KG1 (cell line): ENCODE measurements around the gene PPFIA3.
"Not testable (repeated sequence)": the region's sequence is repeated elsewhere in the genome, so short reads cannot be mapped to it uniquely, and the experiment has no call there.

Experiments
- DNase-seq: peaks from one replicate; lab custom pipeline; 2025; lab: John Stamatoyannopoulos, UW

The PPFIA3 gene

GRCh38 chr19:49103331-49104085 is 15.8 kb upstream of the PPFIA3 start:
- no peak for DNase-seq

GRCh38 chr19:49104229-49104864 is 15.0 kb upstream of the PPFIA3 start:
- no peak for DNase-seq

- DNase-seq: peak; percentile 50
Observed at GRCh38 chr19:49106648-49107135, 12.7 kb upstream of the PPFIA3 start.

GRCh38 chr19:49107625-49108459 is 11.5 kb upstream of the PPFIA3 start:
- DNase-seq: no peak

GRCh38 chr19:49109051-49109450 is 10.3 kb upstream of the PPFIA3 start:
- no peak for DNase-seq

- no peak for DNase-seq
Observed at GRCh38 chr19:49109569-49110233, 9.6 kb upstream of the PPFIA3 start.

- DNase-seq: no peak
Observed at GRCh38 chr19:49110567-49110966, 8.8 kb upstream of the PPFIA3 start.

GRCh38 chr19:49111218-49111998 is 7.9 kb upstream of the PPFIA3 start:
- DNase-seq: no peak

- DNase-seq: peak; percentile 60
Observed at GRCh38 chr19:49113762-49114629, 5.3 kb upstream of the PPFIA3 start, which contains the start of gene LIN7B. LIN7B (plus strand) TSS chr19:49114370; CDS start chr19:49114405, 35 bp downstream.

GRCh38 chr19:49114630-49115363 is 4.5 kb upstream of the PPFIA3 start:
- no peak for DNase-seq

- DNase-seq: peak; percentile 5
Observed at GRCh38 chr19:49116544-49116943, 2.8 kb upstream of the PPFIA3 start.

GRCh38 chr19:49117677-49118564 is 1.4 kb upstream of the PPFIA3 start:
- no peak for DNase-seq

GRCh38 chr19:49118565-49119410 is 556 bp upstream of the PPFIA3 start, which contains the start of gene C19orf73:
C19orf73 (minus strand) TSS chr19:49119143; CDS start chr19:49119022, 121 bp downstream.
- DNase-seq: peak; percentile 91

- no peak for DNase-seq
Observed at GRCh38 chr19:49120325-49120683, 960 bp downstream of the PPFIA3 start.

- DNase-seq: no peak
Observed at GRCh38 chr19:49120868-49121267, 1.5 kb downstream of the PPFIA3 start.

GRCh38 chr19:49121841-49122240 is 2.5 kb downstream of the PPFIA3 start:
- DNase-seq: not testable (repeated sequence)

GRCh38 chr19:49123285-49123684 is 3.9 kb downstream of the PPFIA3 start:
- DNase-seq: not testable (repeated sequence)
